H1 (cell line): ENCODE results near the gene ADCK2. TPM values are rescaled to one million over a fixed set of nuclear protein-coding genes. Genes with fewer than 3 reads are reported as not detected.

Experiments used
- ATF2 ChIP-seq: IDR thresholded peaks from 2 replicates; pipeline ENCODE4 v1.6.1; 2012; ENCODE audit warnings: low read length, inconsistent platforms
- EP300 ChIP-seq, 2 experiments: IDR thresholded peaks; 1 replicate in 1 of 2; 2 replicates in 1 of 2; pipeline ENCODE4 v1.6.1; 2011 to 2012; ENCODE audit warnings: low read depth in 2 of 2, low read length in 2 of 2, mild to moderate bottlenecking in 2 of 2, borderline replicate concordance in 1 of 2, inconsistent platforms in 1 of 2, moderate library complexity in 1 of 2
- JUN ChIP-seq: IDR thresholded peaks from 2 replicates; pipeline ENCODE4 v1.6.1; 2011; ENCODE audit warnings: low read depth, mild to moderate bottlenecking, improper control_type of control experiment, low read length
- polyA plus RNA-seq, 7 experiments: library from polyadenylated mRNA; depleted of rRNA in 3 of 7; stranded (reverse) in 5 of 7; unstranded in 2 of 7; fragments of >200 nt in 5 of 7; fragments of 200-250 nt in 2 of 7; gene quantifications; 1 replicate in 5 of 7; 2 replicates in 1 of 7; 4 replicates in 1 of 7; pipeline versions ENCODE4 v1.2.1 to v1.2.3, GENCODE V29; 2011 to 2013; ENCODE audit warnings: missing spikeins in 2 of 7, mixed read lengths in 2 of 7
- total RNA-seq: library from RNA; stranded (reverse); fragmentation: NEBNext Ultra II Directional; extraction: Animal tissue kit (Norgen Biotek cat#: 25700); gene quantifications from 2 replicates; pipeline ENCODE4 v1.2.1, GENCODE V29; 2021

The ADCK2 gene
- total and polyA plus RNA-seq, 2 of the 8 experiments (the other 6 are each of a cell fraction or from before 2014, with no cell fraction given): 6.9 to 11.7 TPM

- TF ChIP-seq EP300 (IDR thresholded peaks at IDR 0.05; ENCODE audit: borderline replicate concordance in 1 of 2, low read depth in 2 of 2, low read length in 2 of 2) (no peak), ATF2 (no peak), JUN (no peak)
Measured at GRCh38 chr7:140722254-140722653, 49.5 kb downstream of the ADCK2 start (continued).
